GM19043 (cell line): Measurements from ENCODE around the gene DGCR2.
"Not testable (repeated sequence)": the region's sequence is repeated elsewhere in the genome, so short reads cannot be mapped to it uniquely, and the experiment has no call there.

ENCODE experiments used
- ATAC-seq: cut with Tn5 transposase; IDR thresholded peaks from one replicate; pipeline ENCODE4 v1.9.1; 2021; ENCODE audit warnings: low read depth; ENCODE audit not compliant: unreplicated experiment

DGCR2 gene, protein sequence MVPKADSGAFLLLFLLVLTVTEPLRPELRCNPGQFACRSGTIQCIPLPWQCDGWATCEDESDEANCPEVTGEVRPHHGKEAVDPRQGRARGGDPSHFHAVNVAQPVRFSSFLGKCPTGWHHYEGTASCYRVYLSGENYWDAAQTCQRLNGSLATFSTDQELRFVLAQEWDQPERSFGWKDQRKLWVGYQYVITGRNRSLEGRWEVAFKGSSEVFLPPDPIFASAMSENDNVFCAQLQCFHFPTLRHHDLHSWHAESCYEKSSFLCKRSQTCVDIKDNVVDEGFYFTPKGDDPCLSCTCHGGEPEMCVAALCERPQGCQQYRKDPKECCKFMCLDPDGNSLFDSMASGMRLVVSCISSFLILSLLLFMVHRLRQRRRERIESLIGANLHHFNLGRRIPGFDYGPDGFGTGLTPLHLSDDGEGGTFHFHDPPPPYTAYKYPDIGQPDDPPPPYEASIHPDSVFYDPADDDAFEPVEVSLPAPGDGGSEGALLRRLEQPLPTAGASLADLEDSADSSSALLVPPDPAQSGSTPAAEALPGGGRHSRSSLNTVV

DNA sequence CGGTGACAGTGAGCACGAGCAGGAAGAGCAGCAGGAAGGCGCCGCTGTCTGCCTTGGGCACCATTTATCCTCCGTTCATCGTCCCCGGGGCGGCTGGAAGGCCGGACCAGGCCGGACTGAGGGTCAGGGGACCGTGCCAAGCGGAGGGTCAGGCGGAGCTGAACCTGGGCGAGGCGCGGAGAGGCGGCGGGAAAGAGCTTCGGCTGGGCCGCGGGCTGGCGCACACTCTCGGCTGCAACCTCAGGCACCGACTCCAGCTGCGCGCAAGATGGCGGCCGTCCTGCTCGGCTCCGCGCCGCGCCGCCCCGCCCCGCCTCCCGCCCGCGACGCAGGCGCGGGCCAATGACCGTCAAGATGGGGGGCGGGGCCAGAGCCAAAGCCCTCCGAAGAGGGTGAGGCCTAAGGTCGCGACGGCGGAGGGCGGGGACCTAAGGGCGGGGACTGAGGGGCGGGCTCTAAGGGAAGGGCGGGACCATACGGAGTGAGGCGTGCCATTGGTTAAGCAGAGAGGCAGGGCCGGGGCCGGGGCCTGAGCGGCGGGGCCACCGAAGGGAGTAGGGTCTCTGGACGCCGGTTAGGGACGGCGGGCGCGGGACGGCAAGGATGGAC, at the start of gene DGCR2:
DGCR2 (minus strand) TSS at position 270 of the 609 bp plus-strand sequence; CDS start at position 64, 206 bp downstream.
- ATAC-seq: peak; percentile 57

DNA sequence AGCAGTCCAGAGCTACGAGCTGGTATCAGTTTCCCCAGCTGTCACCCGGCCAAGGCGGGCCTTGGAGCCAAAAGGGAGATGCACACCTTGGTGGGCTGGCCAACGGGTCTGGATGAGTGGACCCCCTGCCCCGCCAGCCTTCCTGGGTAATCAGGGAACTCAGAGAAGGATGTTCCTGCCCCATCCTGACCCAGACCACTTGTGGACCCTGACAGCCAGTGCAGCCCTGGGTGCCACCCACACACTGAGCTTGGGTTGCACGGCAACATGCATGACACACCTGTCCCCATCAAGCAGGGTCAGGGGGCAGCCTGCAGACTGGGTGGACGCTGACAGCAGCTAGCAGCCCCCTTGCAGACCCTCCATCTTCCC, 47.7 kb upstream of the DGCR2 start:
- no peak for ATAC-seq

DNA sequence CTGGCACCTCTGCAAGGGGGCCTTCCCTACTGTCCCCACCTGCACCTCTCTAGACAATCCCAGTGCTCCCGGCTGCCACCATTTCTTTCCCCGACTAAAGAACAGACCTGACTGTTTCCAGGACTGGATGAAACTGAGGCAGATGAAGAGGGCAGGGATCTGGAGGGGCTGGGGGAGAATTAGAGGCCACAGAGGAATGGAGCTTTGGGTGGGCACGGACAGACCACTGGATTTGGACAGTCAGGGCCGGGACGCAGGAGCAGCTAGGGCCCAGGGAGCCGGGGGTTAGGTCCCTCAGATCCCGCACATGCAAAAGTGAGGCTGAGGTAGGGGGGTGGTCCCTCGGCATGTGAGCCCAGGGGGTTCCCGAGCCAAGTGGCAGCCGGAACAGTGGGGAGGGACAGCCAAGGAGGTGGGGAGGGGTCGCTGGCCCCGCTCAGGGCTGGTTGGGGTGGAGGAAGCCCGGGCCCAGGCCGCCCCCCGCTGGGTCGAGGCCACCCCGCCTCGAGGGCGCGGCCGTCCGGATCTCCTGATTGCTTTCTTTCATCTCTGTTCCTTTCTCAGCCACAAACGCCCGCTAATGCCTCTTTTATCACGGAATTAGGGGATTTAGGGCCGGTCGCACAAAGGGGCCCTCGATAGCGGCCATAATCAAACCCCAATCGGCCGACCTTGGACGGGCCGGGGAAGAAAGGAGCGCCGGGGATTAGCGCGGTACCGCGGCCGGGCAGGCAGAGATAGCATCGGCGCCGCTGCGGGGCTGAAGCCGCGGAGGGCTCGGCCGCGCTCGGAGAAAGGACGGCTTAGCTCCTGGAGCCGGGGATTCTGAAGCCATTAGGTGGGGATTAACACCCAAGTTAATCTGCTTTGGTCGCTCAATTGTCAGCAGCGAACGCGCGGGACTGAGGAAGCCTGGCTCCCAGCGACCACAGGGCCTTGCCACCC, 47.1 kb upstream of the DGCR2 start:
- ATAC-seq: no peak

DNA sequence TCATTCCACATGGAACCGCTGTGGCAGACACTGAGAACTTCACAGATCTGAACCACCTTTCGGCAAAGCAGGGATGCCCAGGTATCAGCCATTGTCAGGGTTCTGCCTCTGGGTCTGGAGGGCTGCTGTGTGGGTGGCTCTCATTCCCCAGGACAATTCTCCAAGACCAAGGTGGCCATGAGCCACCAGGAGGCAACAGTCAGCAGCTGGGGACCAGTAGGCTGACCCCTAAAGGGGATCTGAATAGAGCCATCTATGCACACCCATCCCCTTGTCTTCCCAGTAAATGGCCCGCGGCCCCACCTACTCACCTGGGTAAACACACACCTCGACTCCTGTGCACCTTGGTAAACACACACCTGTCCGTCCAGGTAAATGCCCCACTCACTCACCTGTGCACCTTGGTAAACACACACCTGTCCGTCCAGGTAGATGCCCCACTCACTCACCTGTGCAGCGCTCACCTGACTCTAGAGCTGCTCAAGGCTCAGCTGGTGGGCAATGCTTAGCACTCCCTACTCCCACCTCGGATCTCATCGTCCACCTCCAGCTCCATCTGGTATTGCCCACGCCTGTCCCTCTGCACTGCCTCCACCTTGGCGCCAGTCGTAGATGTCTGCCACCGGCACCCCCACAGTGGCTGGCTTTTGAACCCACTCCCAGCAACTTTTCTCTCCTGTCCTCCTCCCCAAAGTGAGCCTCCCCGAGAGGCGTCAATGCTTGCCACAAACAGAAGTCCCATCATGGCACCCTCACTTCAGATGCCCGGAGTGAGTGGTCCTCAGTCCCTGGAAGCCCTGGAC, 46.1 kb upstream of the DGCR2 start:
- no peak for ATAC-seq

DNA sequence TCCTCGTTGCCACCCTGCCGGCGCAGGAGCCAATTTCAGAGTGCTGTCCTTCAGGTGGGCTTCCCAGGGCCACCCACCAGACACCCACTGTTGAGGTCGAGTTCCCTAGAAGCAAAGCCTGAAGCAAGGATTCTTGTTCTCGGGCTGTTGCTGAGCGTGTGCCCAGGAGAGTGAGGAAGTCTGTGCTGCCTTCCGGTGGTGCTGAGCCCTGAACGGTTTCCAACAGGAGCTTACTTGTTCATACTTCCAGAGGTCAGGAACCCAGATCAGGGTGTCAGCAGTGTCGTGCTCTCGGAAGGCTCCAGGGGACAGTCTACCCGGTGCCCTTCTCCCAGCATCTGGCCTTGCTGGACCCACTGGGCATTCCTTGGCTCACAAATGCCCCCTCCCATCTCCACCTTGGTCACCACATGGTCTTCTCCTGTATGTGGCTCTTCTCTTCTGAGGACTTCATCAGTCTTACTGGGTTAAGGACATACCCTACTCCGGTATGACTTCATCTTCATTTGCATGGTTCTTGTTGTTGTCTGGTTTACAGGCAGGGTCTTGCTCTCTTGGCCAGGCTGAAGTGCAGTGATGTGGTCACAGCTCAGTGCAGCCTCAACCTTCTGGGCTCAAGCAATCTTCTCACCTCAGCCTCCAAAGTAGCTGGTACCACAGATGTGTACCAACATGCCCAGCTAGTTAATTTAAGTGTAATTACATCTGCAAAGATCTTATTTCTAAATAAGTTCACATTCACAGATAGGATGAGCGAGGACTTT, 45.1 kb upstream of the DGCR2 start:
- no peak for ATAC-seq

DNA sequence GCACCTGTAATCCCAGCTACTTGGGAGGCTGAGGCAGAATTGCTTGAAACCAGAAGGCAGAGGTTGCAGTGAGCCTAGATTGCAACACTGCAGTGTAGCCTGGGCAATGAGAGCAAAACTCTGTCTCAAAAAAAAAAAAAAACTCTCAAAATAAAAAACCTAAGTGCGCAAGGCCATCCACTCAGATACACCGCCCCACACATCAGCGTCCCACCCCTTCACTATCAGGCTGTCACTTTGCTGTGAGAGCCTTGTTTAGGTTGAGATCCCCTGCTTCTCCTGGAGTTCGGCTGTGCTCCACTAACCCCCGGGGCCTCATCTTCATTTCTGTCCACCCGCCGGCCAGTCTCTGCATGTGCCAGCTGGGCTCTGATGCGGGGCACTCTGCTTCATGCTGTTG, 44.2 kb upstream of the DGCR2 start:
- ATAC-seq: no peak

DNA sequence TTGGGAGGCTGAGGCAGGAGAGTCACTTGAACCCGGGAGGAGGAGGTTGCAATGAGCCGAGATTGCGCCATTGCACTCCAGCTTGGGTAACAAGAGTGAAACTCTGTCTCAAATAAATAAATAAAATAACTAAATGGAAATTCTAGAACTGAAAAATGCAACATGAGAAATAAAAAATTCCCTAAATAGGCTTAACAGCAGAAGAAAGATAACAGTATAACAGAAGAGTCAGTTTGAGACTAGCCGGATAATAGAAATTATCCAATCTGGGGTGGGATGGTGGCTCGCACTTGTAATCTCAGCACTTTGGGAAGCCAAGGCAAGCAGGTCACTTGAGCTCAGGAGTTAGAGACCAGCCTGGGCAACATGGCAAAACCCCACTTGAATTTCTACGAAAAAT, 42.2 kb upstream of the DGCR2 start:
- ATAC-seq: no peak

DNA sequence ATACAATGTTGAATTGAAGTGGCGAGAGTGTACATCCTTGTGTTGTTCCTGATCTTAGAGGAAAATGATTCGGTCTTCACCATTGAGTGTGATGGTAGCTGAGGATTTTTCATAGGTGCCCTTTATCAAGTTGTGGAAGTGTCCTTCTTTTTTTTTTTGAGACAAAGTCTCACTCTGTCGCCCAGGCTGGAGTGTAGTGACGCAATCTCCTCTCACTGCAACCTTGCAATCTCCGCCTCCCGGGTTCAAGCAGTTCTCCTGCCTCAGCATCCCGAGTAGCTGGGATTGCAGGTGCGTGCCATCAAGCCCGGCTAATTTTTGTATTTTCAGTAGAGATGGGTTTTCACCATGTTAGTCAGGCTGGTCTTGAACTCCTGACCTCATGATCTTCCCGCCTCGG, 36.4 kb upstream of the DGCR2 start:
- not testable (repeated sequence) for ATAC-seq

DNA sequence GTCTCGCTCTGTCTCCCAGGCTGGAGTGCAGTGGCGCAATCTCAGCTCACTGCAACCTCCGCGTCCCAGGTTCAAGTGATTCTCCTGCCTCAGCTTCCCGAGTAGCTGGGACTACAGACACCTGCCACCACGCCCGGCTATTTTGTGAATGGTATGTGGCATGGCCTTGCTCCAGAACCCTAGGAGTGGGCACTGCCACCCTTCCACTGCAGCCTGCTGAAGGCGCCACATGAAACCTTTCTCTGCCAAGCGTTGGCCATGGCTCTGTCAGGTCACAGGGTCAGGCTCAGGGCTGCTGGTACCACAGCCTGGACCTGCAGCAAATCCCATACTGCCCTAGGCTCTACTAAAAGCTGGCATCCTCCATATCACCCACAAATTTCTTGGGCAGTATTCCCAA, 33.9 kb upstream of the DGCR2 start:
- not testable (repeated sequence) for ATAC-seq

DNA sequence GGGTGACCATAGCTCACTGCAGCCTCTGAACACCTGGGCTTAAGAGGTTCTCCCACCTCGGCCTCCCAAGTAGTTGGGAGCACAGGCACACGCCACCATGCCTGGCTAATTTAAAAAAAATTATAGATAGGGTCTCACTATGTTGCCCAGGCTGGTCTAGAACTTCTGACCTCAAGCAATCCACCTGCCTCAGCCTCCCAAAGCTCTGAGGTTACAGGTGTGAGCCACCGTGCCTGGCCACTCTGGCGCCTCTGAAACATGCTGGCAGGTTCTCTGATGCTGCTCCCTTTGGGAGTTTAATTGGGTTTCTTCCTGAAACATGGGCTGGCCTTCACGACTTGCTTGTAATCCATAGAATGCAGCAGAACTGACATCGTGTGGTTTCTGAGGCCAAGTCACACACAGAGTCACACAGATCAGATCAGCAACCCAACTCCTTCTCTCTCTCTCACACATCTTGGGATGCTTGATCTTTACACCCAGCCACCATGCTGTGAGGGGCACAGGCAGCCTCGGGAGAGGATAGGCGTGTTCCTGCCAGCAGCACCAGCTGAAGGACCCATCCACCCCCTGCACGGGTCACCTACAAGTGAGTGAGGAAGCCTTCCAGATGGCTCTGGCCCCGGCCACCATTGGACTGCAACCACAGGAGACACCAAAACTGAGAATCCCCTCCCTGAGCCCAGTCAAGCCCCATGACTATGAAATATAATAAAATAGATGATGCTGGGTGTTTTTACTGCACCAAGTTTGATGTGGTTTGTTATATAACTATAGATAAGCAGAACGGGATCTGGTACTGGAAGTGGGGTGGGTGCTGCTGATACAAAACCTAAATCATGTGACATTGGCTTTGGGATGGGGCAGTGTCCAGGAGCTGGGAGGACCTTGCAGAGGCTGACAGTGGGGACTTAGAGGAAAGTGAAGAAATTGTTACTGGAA, 31.0 kb upstream of the DGCR2 start:
- ATAC-seq: no peak

DNA sequence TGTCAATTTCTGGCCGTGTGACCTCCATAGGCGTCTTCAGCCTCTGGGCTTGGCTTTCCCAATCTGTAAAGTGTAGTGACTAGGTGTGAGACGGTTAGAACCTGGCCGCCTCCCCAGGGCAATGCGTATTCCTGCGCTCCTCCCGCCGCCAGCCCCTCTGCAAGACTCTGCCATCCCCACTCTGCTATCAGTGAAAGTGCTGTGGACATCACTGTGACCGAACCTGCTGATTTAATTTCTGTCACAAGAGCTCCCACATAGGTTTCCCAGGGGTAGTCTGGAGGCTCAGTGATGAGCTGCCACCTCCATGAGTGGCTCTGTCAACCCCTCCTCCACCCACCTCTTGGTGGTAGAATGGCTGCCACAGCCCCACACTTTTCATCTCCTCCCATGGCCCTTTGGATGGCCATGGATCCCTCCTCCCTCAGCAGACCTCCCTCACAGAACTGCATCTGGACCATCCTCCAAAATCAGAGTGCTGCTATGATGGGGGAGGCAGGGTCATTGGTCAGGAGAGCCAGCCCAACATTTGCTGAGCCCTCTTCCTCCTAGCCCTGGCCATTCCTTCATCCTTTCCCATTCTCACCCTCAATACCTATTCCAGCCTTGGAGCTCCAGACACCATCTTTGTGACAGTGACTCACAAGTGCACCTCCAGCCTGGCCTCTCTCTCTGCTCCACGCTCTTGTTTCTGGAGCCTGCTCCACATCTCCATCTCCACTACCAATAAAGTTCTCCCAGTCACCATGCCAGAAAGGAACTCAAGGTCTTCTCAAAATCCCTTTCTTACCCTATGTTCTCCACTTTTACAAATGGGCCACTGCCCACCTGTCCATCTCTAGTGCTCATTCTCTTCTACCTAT, 29.3 kb upstream of the DGCR2 start:
- no peak for ATAC-seq

DNA sequence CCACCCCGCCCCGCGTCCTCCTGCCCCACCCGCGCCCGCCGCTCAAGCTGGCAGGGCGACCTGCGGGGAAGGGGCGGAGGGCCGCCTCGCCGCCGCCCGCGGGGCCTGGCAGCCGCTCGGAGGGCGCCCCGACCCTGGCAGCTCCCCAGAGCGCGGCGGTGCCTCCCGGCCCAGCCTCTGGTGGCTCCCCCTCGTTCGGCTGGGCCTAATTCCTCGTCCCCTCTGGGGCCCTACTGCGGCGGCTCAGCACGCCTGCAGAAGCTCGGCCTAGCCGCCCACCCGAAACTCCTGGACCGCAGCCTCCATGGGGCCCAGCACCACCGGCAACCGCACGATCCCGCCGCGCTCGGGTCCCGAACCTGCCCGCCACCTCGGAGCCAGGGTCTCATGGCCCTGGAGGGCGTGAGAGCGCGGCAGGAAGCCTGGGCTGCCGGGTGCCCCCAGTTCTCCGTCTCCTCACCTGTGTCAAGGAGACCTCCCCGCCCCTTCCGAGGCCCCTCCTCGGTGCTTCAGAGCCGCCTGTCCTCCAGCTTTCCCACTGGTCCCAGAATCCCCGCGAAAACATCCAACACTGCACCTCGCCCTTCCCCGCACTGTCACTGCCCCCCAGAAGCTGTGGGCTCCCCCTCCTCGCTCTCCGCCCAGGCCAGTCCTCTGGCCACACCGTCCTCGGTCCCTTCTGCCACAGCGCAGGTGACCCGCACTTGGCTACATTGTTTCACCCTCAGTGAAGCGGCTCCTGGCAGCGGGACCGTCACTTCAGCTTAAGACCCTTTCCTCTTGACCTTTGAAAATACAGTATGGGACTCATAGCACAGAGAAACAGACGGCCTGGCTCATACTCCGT, 28.5 kb upstream of the DGCR2 start:
- ATAC-seq: no peak

DNA sequence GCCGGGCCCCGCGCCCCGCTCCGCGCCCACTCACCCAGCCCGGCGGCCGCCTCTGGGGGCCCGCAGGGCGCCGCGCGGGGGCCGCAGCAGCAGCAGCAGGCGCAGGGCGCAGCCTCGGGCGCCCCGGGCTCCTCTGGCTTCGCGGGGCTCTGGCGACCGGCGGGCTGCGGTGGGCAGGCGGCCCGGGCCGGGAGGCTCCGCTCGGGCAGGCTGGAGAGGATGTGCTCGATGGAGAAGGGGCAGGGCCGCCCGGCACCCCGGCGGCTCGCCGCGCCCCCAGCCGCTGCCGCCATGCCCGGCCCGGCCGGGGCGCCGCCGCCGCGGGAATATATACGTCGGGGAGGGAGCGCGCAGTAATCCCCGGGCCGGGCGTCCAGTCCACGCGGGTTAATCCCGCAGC, 27.8 kb upstream of the DGCR2 start, which contains the start of gene GSC2:
GSC2 (minus strand) TSS at position 302 of the 400 bp plus-strand sequence; CDS start at position 293, 9 bp downstream.
- ATAC-seq: no peak

DNA sequence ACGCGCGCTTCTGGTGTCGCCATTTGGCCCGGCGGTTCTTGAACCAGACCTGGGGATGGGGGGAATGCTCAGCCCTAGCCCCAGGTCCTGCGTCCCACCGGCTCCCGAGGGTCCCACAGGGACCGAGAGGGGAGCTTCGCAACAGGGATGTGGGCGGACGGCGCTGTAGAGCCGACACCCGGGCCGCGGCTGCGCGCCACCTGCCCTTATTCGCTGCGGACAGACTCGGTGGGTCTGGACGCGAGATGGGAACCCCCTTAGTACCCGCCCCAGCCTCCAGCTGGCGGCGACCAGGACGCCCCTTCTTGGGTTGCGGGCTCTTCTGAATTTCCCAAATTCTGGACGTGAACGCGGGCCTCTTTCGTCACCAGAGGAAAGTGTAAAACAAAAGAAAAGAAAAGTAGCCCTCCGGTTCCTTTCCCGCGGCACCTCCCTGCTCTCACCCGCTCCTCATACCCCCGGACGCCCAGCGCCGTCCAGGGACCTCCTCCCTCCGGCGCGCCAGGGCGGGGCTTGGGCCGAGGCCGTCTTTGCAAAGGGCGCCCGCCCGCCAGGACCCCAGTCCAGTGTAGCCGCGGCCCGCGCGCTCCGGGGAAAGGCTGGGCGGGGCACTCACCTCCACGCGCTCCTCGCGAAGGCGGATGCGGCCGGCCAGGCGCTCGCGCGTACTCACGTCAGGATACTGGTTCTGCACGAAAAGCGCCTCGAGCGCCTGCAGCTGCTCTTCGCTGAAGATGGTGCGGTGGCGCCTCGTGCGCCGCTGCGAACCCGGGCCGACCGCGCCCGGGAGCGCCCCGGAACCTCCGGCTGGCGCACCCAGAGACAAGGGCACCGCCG, 27.1 kb upstream of the DGCR2 start:
- no peak for ATAC-seq

DNA sequence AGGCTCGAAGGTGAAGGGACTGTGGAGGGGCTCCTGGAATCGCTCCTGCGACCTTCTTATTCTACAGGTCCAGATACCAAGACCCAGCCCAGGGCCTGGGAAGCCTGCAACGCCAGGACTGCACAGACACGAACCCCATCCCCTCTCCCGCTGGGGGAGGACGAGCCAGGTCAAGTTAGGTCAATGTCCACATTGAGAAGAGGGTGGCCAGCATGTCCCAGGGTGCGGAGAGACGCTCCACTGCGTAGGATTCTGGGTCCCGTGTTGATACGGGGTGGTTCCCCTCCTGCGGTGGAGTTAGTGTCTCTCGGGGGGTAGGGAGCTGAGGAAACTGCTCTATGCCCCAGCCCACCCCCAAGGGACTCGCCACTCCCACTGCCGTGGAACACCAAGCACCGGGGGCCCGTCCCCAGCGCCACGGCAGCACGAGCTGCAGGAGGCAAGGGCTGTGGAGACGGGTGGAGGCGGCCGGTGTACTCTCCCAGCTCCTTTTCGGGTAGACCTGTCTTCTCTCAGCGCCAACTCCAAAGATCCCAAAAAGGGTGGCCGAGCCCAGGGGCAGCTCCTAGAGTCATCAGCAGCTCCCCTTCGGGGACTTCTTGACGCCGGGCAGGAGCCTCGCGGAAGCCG, 26.3 kb upstream of the DGCR2 start:
- ATAC-seq: no peak
